Endothelial cell of umbilical vein (primary cell): ENCODE data around the gene NLGN2. TPM values are rescaled to one million over a fixed set of nuclear protein-coding genes. Genes with fewer than 3 reads are reported as not detected.

Source experiments
- BruUV-seq: library from RNA; stranded (reverse); fragments of 400-500 nt; replicated peaks from 2 replicates; lab custom pipeline; 2021; lab: Mats Ljungman, UMichigan
- CTCF ChIA-PET: fragments of 300-600, 350-600 bp; sonication (Branson Sonifier 250); formaldehyde crosslinking; loops from one replicate; lab custom pipeline; 2021; ENCODE audit warnings: antibody characterized with exemption, inconsistent platforms; lab: Charles Lee
- POLR2A ChIA-PET: fragments of 300-600, 350-600 bp; sonication (Branson Sonifier 250); formaldehyde crosslinking; loops from one replicate; lab custom pipeline; 2021; ENCODE audit warnings: antibody characterized with exemption, inconsistent platforms; lab: Charles Lee
- DNase-seq: peaks from one replicate; pipeline ENCODE4 v3.0.0-alpha.2; 2011; ENCODE audit warnings: low read depth, low spot score
- FAIRE-seq: peaks from 2 replicates; lab custom pipeline; 2011; peaks lifted over from hg19 to GRCh38; lab: Jason Lieb, UNC
- H2AFZ ChIP-seq: 2 replicates; pipeline ENCODE4 v1.6.0; 2012; ENCODE audit warnings: low read depth, low read length, control low read depth, inconsistent platforms
- H3K27ac ChIP-seq: 2 replicates; pipeline ENCODE4 v1.5.1; 2011; ENCODE audit warnings: low read depth, mild to moderate bottlenecking, control low read depth, low read length, moderate library complexity; ENCODE audit not compliant: insufficient read depth
- H3K27me3 ChIP-seq, 2 experiments: 2 replicates each; pipeline versions ENCODE4 v1.6.0 to v1.6.1; 2011; ENCODE audit warnings: low read length in 2 of 2, mixed read lengths in 1 of 2; ENCODE audit not compliant: control insufficient read depth in 2 of 2, insufficient read depth in 2 of 2
- H3K36me3 ChIP-seq, 2 experiments: 2 replicates in 1 of 2; 3 replicates in 1 of 2; pipeline ENCODE4 v1.5.1; 2011; ENCODE audit warnings: low read length in 2 of 2, mild to moderate bottlenecking in 1 of 2, moderate library complexity in 1 of 2; ENCODE audit not compliant: control insufficient read depth in 2 of 2, insufficient read depth in 2 of 2; ENCODE audit errors: extremely low read depth in 1 of 2
- H3K4me1 ChIP-seq: 3 replicates; pipeline ENCODE4 v1.5.1; 2011; ENCODE audit warnings: mild to moderate bottlenecking, low read length; ENCODE audit not compliant: control insufficient read depth, insufficient read depth; ENCODE audit errors: extremely low read depth
- H3K4me2 ChIP-seq: 2 replicates; pipeline ENCODE4 v1.6.1; 2011; ENCODE audit warnings: low read length, control low read depth, mixed read lengths; ENCODE audit not compliant: insufficient read depth
- H3K4me3 ChIP-seq, 3 experiments: fragments of 200-600 bp in 1 of 3; sonication (generic), shearing (Covaris generic) in 1 of 3; replicated peaks in 1 of 3; 2 replicates each; pipeline ENCODE4 v1.5.1; 2011 to 2016; ENCODE audit warnings: control low read depth in 3 of 3, low read length in 3 of 3, mild to moderate bottlenecking in 2 of 3, inconsistent platforms in 1 of 3, low read depth in 1 of 3, moderate library complexity in 1 of 3; ENCODE audit not compliant: insufficient read depth in 1 of 3
- H3K79me2 ChIP-seq: 2 replicates; pipeline ENCODE4 v1.6.0; 2012; ENCODE audit warnings: low read length, inconsistent platforms; ENCODE audit not compliant: control insufficient read depth, insufficient read depth
- H3K9ac ChIP-seq: replicated peaks from 2 replicates; pipeline ENCODE3; 2011; ENCODE audit warnings: low read length, control low read depth; ENCODE audit not compliant: insufficient read depth; ENCODE audit errors: extremely low read depth
- H3K9me1 ChIP-seq: replicated peaks from 3 replicates; pipeline ENCODE4 v1.6.0; 2011; ENCODE audit warnings: mild to moderate bottlenecking, low read length; ENCODE audit not compliant: control insufficient read depth, insufficient read depth; ENCODE audit errors: extremely low read depth
- H3K9me3 ChIP-seq: replicated peaks from 2 replicates; pipeline ENCODE4 v1.5.1; 2012; ENCODE audit warnings: low read length, inconsistent platforms; ENCODE audit not compliant: control insufficient read depth, insufficient read depth
- H4K20me1 ChIP-seq: replicated peaks from 2 replicates; pipeline ENCODE3; 2011; ENCODE audit warnings: mild to moderate bottlenecking, low read length; ENCODE audit not compliant: control insufficient read depth, insufficient read depth; ENCODE audit errors: extremely low read depth
- CTCF ChIP-seq, 2 donors: IDR thresholded peaks; 1 replicate in 1 of 2; 2 replicates in 1 of 2; pipeline ENCODE4 v1.5.1; 2011; ENCODE audit warnings: low read length in 2 of 2, mild to moderate bottlenecking in 2 of 2, moderate library complexity in 2 of 2, control low read depth in 1 of 2, inconsistent platforms in 1 of 2, low read depth in 1 of 2; ENCODE audit not compliant: insufficient read depth in 1 of 2; ENCODE audit errors: extremely low read depth in 1 of 2
- EZH2 ChIP-seq: IDR thresholded peaks from 2 replicates; pipeline ENCODE4 v1.6.1; 2012; ENCODE audit warnings: borderline replicate concordance, low read depth, mild to moderate bottlenecking, moderate library complexity, low read length, inconsistent platforms; ENCODE audit not compliant: severe bottlenecking
- FOS ChIP-seq: IDR thresholded peaks from 2 replicates; pipeline ENCODE4 v1.6.1; 2011; ENCODE audit warnings: mild to moderate bottlenecking, low read length, moderate library complexity, borderline replicate concordance; ENCODE audit not compliant: insufficient read depth
- GATA2 ChIP-seq: IDR thresholded peaks from 2 replicates; pipeline ENCODE4 v1.7.0; 2011; ENCODE audit warnings: low read depth, mild to moderate bottlenecking, moderate library complexity, mixed read lengths, low read length; ENCODE audit not compliant: insufficient read length, insufficient read depth
- JUN ChIP-seq: IDR thresholded peaks from 2 replicates; pipeline ENCODE4 v1.6.1; 2011; ENCODE audit warnings: borderline replicate concordance, low read depth; ENCODE audit not compliant: insufficient read length, insufficient read depth
- MAX ChIP-seq: IDR thresholded peaks from 2 replicates; pipeline ENCODE4 v1.6.1; 2011; ENCODE audit not compliant: insufficient read depth, insufficient read length
- MYC ChIP-seq: IDR thresholded peaks from one replicate; pipeline ENCODE4 v1.6.1; 2011; ENCODE audit warnings: mild to moderate bottlenecking, low read depth, low read length
- POLR2A ChIP-seq: IDR thresholded peaks from 2 replicates; pipeline ENCODE4 v1.6.1; 2012; ENCODE audit warnings: low read depth, mild to moderate bottlenecking, control low read depth, low read length
- POLR2AphosphoS5 ChIP-seq: IDR thresholded peaks from 2 replicates; pipeline ENCODE4 v1.6.1; 2012; ENCODE audit warnings: low read depth, mild to moderate bottlenecking, control low read depth, low read length, moderate library complexity; ENCODE audit not compliant: insufficient read depth
- dilution Hi-C: fragments of 300-500 bp; cut with MboI; formaldehyde crosslinking; loops from one replicate; pipeline ENCODE4 v1.15.0; 2019; ENCODE audit warnings: low sequenced_read_pairs; ENCODE audit not compliant: extremely low pct_ligation_motif_present
- intact Hi-C: fragments of 100-400 bp; cut with micrococcal nuclease; formaldehyde crosslinking; loops from one replicate; pipeline ENCODE4 v1.10.0; 2022
- polyA plus RNA-seq, 4 experiments: library from polyadenylated mRNA; depleted of rRNA in 3 of 4; stranded (reverse) in 3 of 4; unstranded in 1 of 4; fragments of >200 nt; gene quantifications; 2 replicates each; pipeline versions ENCODE4 v1.2.1 to v1.2.3, GENCODE V29; 2011 to 2012; ENCODE audit warnings: missing spikeins in 1 of 4
- total RNA-seq: library from RNA; stranded (reverse); gene quantifications from 2 replicates; pipeline ENCODE4 v1.2.3, GENCODE V29; 2021

Gene NLGN2
- total and polyA plus RNA-seq, 2 donors (not counting 3 experiments of a cell fraction or from before 2014, with no cell fraction given), result 15.4 to 25.9 TPM

GRCh38 chr17:7392696-7393612, 14.7 kb upstream of the NLGN2 start:
- FAIRE-seq (peak; percentile 46), DNase-seq (no peak)
- TF ChIP-seq MYC (no peak), MAX (no peak), POLR2AphosphoS5 (no peak), POLR2A (no peak), FOS (no peak), EZH2 (no peak), CTCF (IDR thresholded peaks at IDR 0.05; ENCODE audit: extremely low read depth in 1 of 2, insufficient read depth in 1 of 2, low read depth in 1 of 2, low read length in 2 of 2) (no peak), JUN (no peak), GATA2 (no peak)
- Histone ChIP-seq H3K79me2 (no peaks in the 10 kb centered on the region), H3K4me1 (peaks cover 16% of the 10 kb centered on the region), H3K4me2 (peak overlapping the region; percentile 45), H3K27ac (no peak overlapping the region), H3K4me3 (peak overlapping the region in 1 of 3 experiments; percentile 93), H3K9ac (no peak overlapping the region), H2AFZ (no peak overlapping the region), H3K9me3 (no peaks in the 10 kb centered on the region), H4K20me1 (no peaks in the 10 kb centered on the region), H3K27me3 (no peaks in the 10 kb centered on the region), H3K36me3 (peaks cover 0 to 21% of the 10 kb centered on the region in 2 experiments), H3K9me1 (no peaks in the 10 kb centered on the region)
- dilution Hi-C loops (no loop called here), intact Hi-C loops (loop anchor here (5.0 kb wide), 1 partner anchor 36 kb away; the partner anchor contains the start of gene TMEM95)
- BruUV-seq, result TSS peak; percentile 20
- POLR2A ChIA-PET, result interaction anchor here (1.1 kb wide), 1 partner anchor 21 kb away, joined by 3 read pairs; no protein-coding TSS in a partner anchor
- CTCF ChIA-PET, result interaction anchor here (0.8 to 2.0 kb wide), 4 partner anchors 10 to 168 kb away, joined by 3 to 11 read pairs (median 8); partner anchors contain the start of gene TMEM256
